Measurements from ENCODE around the gene FBXL20. TPM values are rescaled to one million over a fixed set of nuclear protein-coding genes. Genes with fewer than 3 reads are reported as not detected.
A peak's percentile ranks its signal among the peaks of the same experiment; 100 is the strongest.

FBXL20 gene
- total RNA-seq, 1 donor from 2014 or later = 14.2 TPM

GRCh38 chr17:39212841-39213480 lies 188.5 kb downstream of the FBXL20 start:
- intact Hi-C loops (cut with micrococcal nuclease) = no loop called here
- Histone ChIP-seq H3K36me3 (no peaks in the 10 kb centered on the region), H3K27ac (replicated peaks) (peak overlapping the region; percentile 23), H3K4me3 (no peak overlapping the region), H3K4me1 (peaks cover 38% of the 10 kb centered on the region), H3K27me3 (ENCODE audit: low read depth) (peaks cover 46% of the 10 kb centered on the region), H3K9me3 (replicated peaks) (no peaks in the 10 kb centered on the region)
- DNase-seq = no peak
- TF ChIP-seq CTCF (IDR thresholded peaks at IDR 0.05; ENCODE audit: borderline replicate concordance) = no peak

- intact Hi-C loops (cut with micrococcal nuclease) = no loop called here
- DNase-seq = no peak
- Histone ChIP-seq H3K4me3 (no peak overlapping the region), H3K4me1 (peaks cover 38% of the 10 kb centered on the region), H3K9me3 (replicated peaks) (no peaks in the 10 kb centered on the region), H3K27me3 (ENCODE audit: low read depth) (peaks cover 42% of the 10 kb centered on the region), H3K36me3 (no peaks in the 10 kb centered on the region), H3K27ac (replicated peaks) (peak overlapping the region; percentile 23)
- no peak for TF ChIP-seq CTCF (IDR thresholded peaks at IDR 0.05; ENCODE audit: borderline replicate concordance)
Observed at GRCh38 chr17:39212195-39212810, 189.1 kb downstream of the FBXL20 start.

GRCh38 chr17:39210093-39210434 lies 191.4 kb downstream of the FBXL20 start:
- Histone ChIP-seq H3K9me3 (replicated peaks) (no peaks in the 10 kb centered on the region), H3K27me3 (ENCODE audit: low read depth) (peaks cover 22% of the 10 kb centered on the region), H3K4me1 (peaks cover 38% of the 10 kb centered on the region), H3K36me3 (peaks cover 3% of the 10 kb centered on the region), H3K4me3 (peak overlapping the region; percentile 66), H3K27ac (replicated peaks) (peak overlapping the region; percentile 50)
- no peak for TF ChIP-seq CTCF (IDR thresholded peaks at IDR 0.05; ENCODE audit: borderline replicate concordance)
- intact Hi-C loops (cut with micrococcal nuclease) = no loop called here
- DNase-seq = no peak

- peaks cover 38% of the 10 kb centered on the region for H3K4me1 ChIP-seq
- no peaks in the 10 kb centered on the region for H3K9me3 ChIP-seq (replicated peaks)
- no peak for TF ChIP-seq CTCF (IDR thresholded peaks at IDR 0.05; ENCODE audit: borderline replicate concordance)
- intact Hi-C loops (cut with micrococcal nuclease) = no loop called here
- peaks cover 8% of the 10 kb centered on the region for H3K36me3 ChIP-seq
- peak overlapping the region; percentile 50 for H3K27ac ChIP-seq (replicated peaks)
- peak; percentile 69 for DNase-seq
- H3K4me3 ChIP-seq = peak overlapping the region; percentile 66
- H3K27me3 ChIP-seq (ENCODE audit: low read depth) = peaks cover 21% of the 10 kb centered on the region
Observed at GRCh38 chr17:39209317-39210092, 191.9 kb downstream of the FBXL20 start.

GRCh38 chr17:39208893-39209292 lies 192.5 kb downstream of the FBXL20 start:
- peaks cover 38% of the 10 kb centered on the region for H3K4me1 ChIP-seq
- DNase-seq = no peak
- intact Hi-C loops (cut with micrococcal nuclease) = no loop called here
- peak overlapping the region; percentile 66 for H3K4me3 ChIP-seq
- no peak for TF ChIP-seq CTCF (IDR thresholded peaks at IDR 0.05; ENCODE audit: borderline replicate concordance)
- H3K9me3 ChIP-seq (replicated peaks) = no peaks in the 10 kb centered on the region
- H3K27me3 ChIP-seq (ENCODE audit: low read depth) = peaks cover 19% of the 10 kb centered on the region
- peaks cover 14% of the 10 kb centered on the region for H3K36me3 ChIP-seq
- H3K27ac ChIP-seq (replicated peaks) = peak overlapping the region; percentile 50

Measured in left ventricle myocardium inferior (tissue), 1 donor.